Muscle of back (tissue), 11 donors: ENCODE data around the gene LRFN2. TPM values are rescaled to one million over a fixed set of nuclear protein-coding genes. Genes with fewer than 3 reads are reported as not detected.
A peak's percentile ranks its signal among the peaks of the same experiment; 100 is the strongest.

Experiments
- DNase-seq, 3 donors: peaks; one replicate each; pipeline versions ENCODE4 v3.0.0 to v3.0.0-alpha.2; 2013
- polyA plus RNA-seq, 10 donors: library from polyadenylated mRNA; unstranded; fragments of 120-200 nt; gene quantifications; one replicate each; pipeline ENCODE4 v1.2.1, GENCODE V29; 2013; ENCODE audit not compliant: insufficient read length in 10 of 10

LRFN2 gene
- polyA plus RNA-seq, 10 donors = 0.07 to 0.14 (median 0.09) TPM; not detected in 2

- DNase-seq = peak in 1 of 3 donors; percentile 27
Measured at GRCh38 chr6:40586369-40587201, 579 bp downstream of the LRFN2 start.

GRCh38 chr6:40585651-40586269 is 1.4 kb downstream of the LRFN2 start:
- DNase-seq = peak in 1 of 3 donors; percentile 35

- no peak for DNase-seq
Measured at GRCh38 chr6:40585223-40585622, 1.9 kb downstream of the LRFN2 start.

- DNase-seq = no peak
Measured at GRCh38 chr6:40584741-40585140, 2.4 kb downstream of the LRFN2 start.

GRCh38 chr6:40583709-40584108 is 3.5 kb downstream of the LRFN2 start:
- DNase-seq = no peak

GRCh38 chr6:40582892-40583291 is 4.3 kb downstream of the LRFN2 start:
- DNase-seq = no peak

- DNase-seq = no peak
Measured at GRCh38 chr6:40579101-40579500, 8.1 kb downstream of the LRFN2 start.

- no peak for DNase-seq
Measured at GRCh38 chr6:40577672-40578071, 9.5 kb downstream of the LRFN2 start.

- DNase-seq = no peak
Measured at GRCh38 chr6:40573221-40573620, 13.9 kb downstream of the LRFN2 start.

- DNase-seq = no peak
Measured at GRCh38 chr6:40569162-40569910, 17.8 kb downstream of the LRFN2 start.

GRCh38 chr6:40568062-40568708 is 19.0 kb downstream of the LRFN2 start:
- DNase-seq = no peak

GRCh38 chr6:40563111-40563510 is 24.1 kb downstream of the LRFN2 start:
- DNase-seq = no peak

- DNase-seq = no peak
Measured at GRCh38 chr6:40559056-40559455, 28.1 kb downstream of the LRFN2 start.

GRCh38 chr6:40558102-40558501 is 29.1 kb downstream of the LRFN2 start:
- no peak for DNase-seq

GRCh38 chr6:40556881-40557280 is 30.3 kb downstream of the LRFN2 start:
- DNase-seq = no peak

- no peak for DNase-seq
Measured at GRCh38 chr6:40556023-40556422, 31.1 kb downstream of the LRFN2 start.

GRCh38 chr6:40555092-40555491 is 32.1 kb downstream of the LRFN2 start:
- DNase-seq = no peak

GRCh38 chr6:40552941-40553340 is 34.2 kb downstream of the LRFN2 start:
- DNase-seq = no peak

- DNase-seq = no peak
Measured at GRCh38 chr6:40551966-40552505, 35.1 kb downstream of the LRFN2 start.

GRCh38 chr6:40550202-40551101 is 36.7 kb downstream of the LRFN2 start:
- peak in 2 of 3 donors; percentile 6 to 14 for DNase-seq

GRCh38 chr6:40545954-40546353 is 41.2 kb downstream of the LRFN2 start:
- no peak for DNase-seq
